IPS DF 19.7 (cell line): Measurements from ENCODE around the gene SERPINA1.
A peak's percentile ranks its signal among the peaks of the same experiment; 100 is the strongest.

Experiments used
- DNase-seq: peaks from one replicate; pipeline ENCODE4 v3.0.0-alpha.2; 2013; ENCODE audit warnings: low read depth, low spot score

The SERPINA1 gene

GRCh38 chr14:94397289-94398181 lies 9.1 kb upstream of the SERPINA1 start:
- peak; percentile 40 for DNase-seq

- no peak for DNase-seq
Measured at GRCh38 chr14:94396628-94397225, 8.3 kb upstream of the SERPINA1 start.

- DNase-seq = no peak
Measured at GRCh38 chr14:94395888-94396574, 7.6 kb upstream of the SERPINA1 start.

GRCh38 chr14:94395282-94395887 lies 7.0 kb upstream of the SERPINA1 start:
- DNase-seq = no peak

- no peak for DNase-seq
Measured at GRCh38 chr14:94394581-94395207, 6.3 kb upstream of the SERPINA1 start.

GRCh38 chr14:94394025-94394493 lies 5.7 kb upstream of the SERPINA1 start:
- no peak for DNase-seq

GRCh38 chr14:94393474-94393873 lies 5.1 kb upstream of the SERPINA1 start:
- no peak for DNase-seq

- no peak for DNase-seq
Measured at GRCh38 chr14:94392510-94392935, 4.1 kb upstream of the SERPINA1 start.

- no peak for DNase-seq
Measured at GRCh38 chr14:94391281-94391975, 3.0 kb upstream of the SERPINA1 start.

- DNase-seq = no peak
Measured at GRCh38 chr14:94390372-94391086, 2.1 kb upstream of the SERPINA1 start.

GRCh38 chr14:94389731-94390371 lies 1.4 kb upstream of the SERPINA1 start:
- no peak for DNase-seq

GRCh38 chr14:94389104-94389469 lies 685 bp upstream of the SERPINA1 start:
- DNase-seq = no peak

GRCh38 chr14:94388027-94388383 lies 397 bp downstream of the SERPINA1 start:
- DNase-seq = no peak

- DNase-seq = no peak
Measured at GRCh38 chr14:94387051-94388026, 1.1 kb downstream of the SERPINA1 start.

- DNase-seq = no peak
Measured at GRCh38 chr14:94386085-94387031, 2.0 kb downstream of the SERPINA1 start.

- no peak for DNase-seq
Measured at GRCh38 chr14:94385553-94386057, 2.8 kb downstream of the SERPINA1 start.

- DNase-seq = no peak
Measured at GRCh38 chr14:94384342-94384741, 4.1 kb downstream of the SERPINA1 start.
